Stimulated activated CD4-positive, alpha-beta T cell treated with anti-CD3 and anti-CD28 coated beads, Interleukin-4, amount 100 ng/mL, for 1 hour (primary cell): ENCODE data around the gene SYK.
"Not testable (repeated sequence)": the region's sequence is repeated elsewhere in the genome, so short reads cannot be mapped to it uniquely, and the experiment has no call there.

Experiments used
- DNase-seq: peaks from one replicate; pipeline ENCODE4 v3.0.0-alpha.2; 2020

Gene SYK

GRCh38 chr9:90799271-90799852 lies 2.3 kb upstream of the SYK start:
- DNase-seq = no peak

GRCh38 chr9:90801973-90802322 lies 329 bp downstream of the SYK start:
- DNase-seq = no peak

- DNase-seq = no peak
Observed at GRCh38 chr9:90802386-90802985, 867 bp downstream of the SYK start.

GRCh38 chr9:90803860-90804593 lies 2.4 kb downstream of the SYK start:
- DNase-seq = no peak

GRCh38 chr9:90805006-90805996 lies 3.7 kb downstream of the SYK start:
- no peak for DNase-seq

- DNase-seq = no peak
Observed at GRCh38 chr9:90807006-90807405, 5.4 kb downstream of the SYK start.

GRCh38 chr9:90808398-90808797 lies 6.8 kb downstream of the SYK start:
- no peak for DNase-seq

GRCh38 chr9:90808890-90809685 lies 7.5 kb downstream of the SYK start:
- DNase-seq = no peak

- no peak for DNase-seq
Observed at GRCh38 chr9:90810691-90811090, 9.1 kb downstream of the SYK start.

GRCh38 chr9:90813046-90813445 lies 11.4 kb downstream of the SYK start:
- no peak for DNase-seq

- DNase-seq = no peak
Observed at GRCh38 chr9:90813523-90813922, 11.9 kb downstream of the SYK start.

- DNase-seq = no peak
Observed at GRCh38 chr9:90814355-90814754, 12.7 kb downstream of the SYK start.

- DNase-seq = peak; percentile 15
Observed at GRCh38 chr9:90815183-90815943, 13.7 kb downstream of the SYK start.

- no peak for DNase-seq
Observed at GRCh38 chr9:90815944-90816357, 14.3 kb downstream of the SYK start.

- DNase-seq = no peak
Observed at GRCh38 chr9:90816690-90817089, 15.1 kb downstream of the SYK start.

- DNase-seq = no peak
Observed at GRCh38 chr9:90818279-90818678, 16.7 kb downstream of the SYK start.

- DNase-seq = not testable (repeated sequence)
Observed at GRCh38 chr9:90820406-90820805, 18.8 kb downstream of the SYK start.

- DNase-seq = not testable (repeated sequence)
Observed at GRCh38 chr9:90821236-90821635, 19.6 kb downstream of the SYK start.

GRCh38 chr9:90821697-90822096 lies 20.1 kb downstream of the SYK start:
- DNase-seq = no peak

- DNase-seq = no peak
Observed at GRCh38 chr9:90822866-90823265, 21.2 kb downstream of the SYK start.

GRCh38 chr9:90825586-90825985 lies 24.0 kb downstream of the SYK start:
- DNase-seq = no peak
